Cardiac muscle cell (in vitro differentiated cells and primary cell): ENCODE measurements around the gene ERRFI1. TPM values are rescaled to one million over a fixed set of nuclear protein-coding genes. Genes with fewer than 3 reads are reported as not detected.

ENCODE experiments used
- DNase-seq, 2 donors: peaks; one replicate each; pipeline versions ENCODE4 v3.0.0 to v3.0.0-alpha.2; 2010 to 2017; ENCODE audit warnings: low read depth in 1 of 2, low spot score in 1 of 2
- H3K27ac ChIP-seq: fragments of 200-600 bp; sonication (generic); 2 replicates; pipeline ENCODE4 v1.5.1; 2016
- H3K27me3 ChIP-seq: fragments of 200-600 bp; sonication (generic); 2 replicates; pipeline ENCODE4 v1.6.0; 2016; ENCODE audit warnings: control low read depth
- H3K36me3 ChIP-seq: fragments of 200-600 bp; sonication (generic); 2 replicates; pipeline ENCODE4 v1.5.1; 2016; ENCODE audit warnings: control low read depth
- H3K4me1 ChIP-seq: fragments of 200-600 bp; sonication (generic); 2 replicates; pipeline ENCODE4 v1.8.1; 2017; ENCODE audit warnings: low read depth, mild to moderate bottlenecking, mixed run types
- H3K4me3 ChIP-seq: fragments of 200-600 bp; sonication (generic); 2 replicates; pipeline ENCODE4 v1.5.1; 2016; ENCODE audit warnings: mild to moderate bottlenecking
- H3K9me3 ChIP-seq: fragments of 200-600 bp; sonication (generic); 2 replicates; pipeline ENCODE4 v1.5.1; 2017; ENCODE audit warnings: low read depth, mild to moderate bottlenecking, control low read depth
- polyA plus RNA-seq: library from polyadenylated mRNA; unstranded; fragments of >200 nt; fragmentation: Nextera tagmentation; extraction: Ambion mirVana; gene quantifications from 2 replicates; pipeline ENCODE4 v1.2.1, GENCODE V29; 2016
- total RNA-seq: library from RNA; depleted of rRNA; stranded (reverse); fragments of >200 nt; gene quantifications from 2 replicates; pipeline ENCODE4 v1.2.3, GENCODE V29; 2016
- TF ChIP-seq, protein P1 (sequence below): IDR thresholded peaks from 2 replicates; pipeline ENCODE4 v1.5.1; 2012; ENCODE audit warnings: low read depth, mild to moderate bottlenecking, low read length

Gene ERRFI1
- total and polyA plus RNA-seq, 2 experiments from 2014 or later, result 8.3 to 9.7 TPM

DNA sequence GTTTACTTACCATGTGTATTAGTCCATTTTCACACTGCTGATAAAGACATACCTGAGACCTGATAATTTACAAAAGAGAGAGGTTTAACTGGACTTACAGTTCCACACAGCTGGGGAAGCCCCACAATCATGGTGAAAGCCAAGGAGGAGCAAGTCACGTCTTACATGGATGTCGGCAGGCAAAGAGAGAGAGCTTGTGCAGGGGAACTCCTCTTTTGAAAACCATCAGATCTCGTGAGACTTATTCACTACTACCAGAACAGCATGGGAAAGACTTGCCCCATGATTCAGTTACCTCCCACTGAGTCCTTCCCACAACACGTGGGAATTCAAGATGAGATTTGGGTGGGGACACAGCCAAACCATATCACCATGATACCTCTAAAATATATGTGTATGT is 39.3 kb upstream of the ERRFI1 start:
- Histone ChIP-seq H3K27me3 (no peaks in the 10 kb centered on the region), H3K9me3 (no peaks in the 10 kb centered on the region), H3K36me3 (no peaks in the 10 kb centered on the region), H3K27ac (no peak overlapping the region), H3K4me3 (no peak overlapping the region), H3K4me1 (no peaks in the 10 kb centered on the region)
- no peak for DNase-seq
- TF ChIP-seq, protein P1, sequence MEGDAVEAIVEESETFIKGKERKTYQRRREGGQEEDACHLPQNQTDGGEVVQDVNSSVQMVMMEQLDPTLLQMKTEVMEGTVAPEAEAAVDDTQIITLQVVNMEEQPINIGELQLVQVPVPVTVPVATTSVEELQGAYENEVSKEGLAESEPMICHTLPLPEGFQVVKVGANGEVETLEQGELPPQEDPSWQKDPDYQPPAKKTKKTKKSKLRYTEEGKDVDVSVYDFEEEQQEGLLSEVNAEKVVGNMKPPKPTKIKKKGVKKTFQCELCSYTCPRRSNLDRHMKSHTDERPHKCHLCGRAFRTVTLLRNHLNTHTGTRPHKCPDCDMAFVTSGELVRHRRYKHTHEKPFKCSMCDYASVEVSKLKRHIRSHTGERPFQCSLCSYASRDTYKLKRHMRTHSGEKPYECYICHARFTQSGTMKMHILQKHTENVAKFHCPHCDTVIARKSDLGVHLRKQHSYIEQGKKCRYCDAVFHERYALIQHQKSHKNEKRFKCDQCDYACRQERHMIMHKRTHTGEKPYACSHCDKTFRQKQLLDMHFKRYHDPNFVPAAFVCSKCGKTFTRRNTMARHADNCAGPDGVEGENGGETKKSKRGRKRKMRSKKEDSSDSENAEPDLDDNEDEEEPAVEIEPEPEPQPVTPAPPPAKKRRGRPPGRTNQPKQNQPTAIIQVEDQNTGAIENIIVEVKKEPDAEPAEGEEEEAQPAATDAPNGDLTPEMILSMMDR, result no peak

DNA sequence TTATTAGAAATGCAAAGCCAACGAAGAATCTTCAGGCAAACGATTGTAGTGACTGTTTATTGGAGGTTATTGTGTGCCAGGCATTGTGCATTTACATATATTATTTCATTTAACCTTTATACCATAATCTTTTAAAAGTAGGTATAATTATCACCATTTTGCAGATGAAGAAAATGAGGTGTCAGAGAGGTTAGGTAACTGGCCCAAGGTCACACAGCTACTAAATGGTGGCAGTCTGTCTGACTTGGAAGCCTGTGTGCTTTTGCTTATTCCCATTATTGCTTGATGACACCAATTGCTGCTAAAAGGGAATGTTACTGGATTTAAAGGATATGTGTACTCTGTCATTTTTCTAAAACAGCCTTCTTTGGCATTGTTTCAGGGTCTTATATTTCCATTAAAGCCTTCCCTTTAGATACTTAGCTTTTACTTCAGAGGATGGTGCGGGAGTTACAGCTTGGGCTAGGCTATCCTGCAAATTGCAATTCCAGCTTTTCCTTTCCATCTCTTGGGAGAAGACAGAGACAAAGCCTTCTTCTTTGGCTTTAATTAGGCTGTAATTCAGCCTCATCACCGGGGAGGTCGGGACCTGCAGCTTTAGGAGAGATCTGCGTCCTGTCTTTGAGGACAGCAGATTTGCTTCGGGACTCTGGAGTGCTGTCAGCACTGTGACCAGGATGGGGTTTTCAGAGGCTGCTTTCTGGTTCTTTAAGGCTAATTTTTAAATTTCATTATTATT is 37.4 kb upstream of the ERRFI1 start:
- no peak overlapping the region for H3K4me3 ChIP-seq
- H3K27ac ChIP-seq, result no peak overlapping the region
- TF ChIP-seq, protein P1, result no peak
- H3K4me1 ChIP-seq, result no peaks in the 10 kb centered on the region
- DNase-seq, result no peak
- H3K27me3 ChIP-seq, result no peaks in the 10 kb centered on the region
- H3K36me3 ChIP-seq, result no peaks in the 10 kb centered on the region
- no peaks in the 10 kb centered on the region for H3K9me3 ChIP-seq

DNA sequence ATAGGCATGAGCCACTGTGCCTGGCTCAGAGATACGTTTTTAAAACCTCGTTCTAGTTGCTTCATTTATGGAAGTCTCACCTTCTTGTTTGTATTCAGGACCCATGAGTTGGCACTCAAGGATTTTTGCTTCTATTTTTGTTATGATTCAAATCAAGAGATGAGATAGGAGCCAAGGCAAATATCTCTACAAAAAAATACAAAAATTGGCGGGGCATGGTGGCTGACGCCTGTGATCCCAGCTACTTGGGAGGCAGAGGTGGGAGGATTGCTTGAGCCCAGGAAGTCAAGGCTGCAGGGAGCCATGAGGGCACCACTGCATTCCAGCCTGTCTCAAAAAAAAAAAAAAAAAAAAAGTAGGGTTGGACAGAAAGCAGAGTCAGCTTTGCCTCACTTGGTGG is 36.8 kb upstream of the ERRFI1 start:
- Histone ChIP-seq H3K36me3 (no peaks in the 10 kb centered on the region), H3K4me1 (no peaks in the 10 kb centered on the region), H3K9me3 (no peaks in the 10 kb centered on the region), H3K4me3 (no peak overlapping the region), H3K27ac (no peak overlapping the region), H3K27me3 (no peaks in the 10 kb centered on the region)
- DNase-seq, result no peak
- TF ChIP-seq, protein P1, result no peak

DNA sequence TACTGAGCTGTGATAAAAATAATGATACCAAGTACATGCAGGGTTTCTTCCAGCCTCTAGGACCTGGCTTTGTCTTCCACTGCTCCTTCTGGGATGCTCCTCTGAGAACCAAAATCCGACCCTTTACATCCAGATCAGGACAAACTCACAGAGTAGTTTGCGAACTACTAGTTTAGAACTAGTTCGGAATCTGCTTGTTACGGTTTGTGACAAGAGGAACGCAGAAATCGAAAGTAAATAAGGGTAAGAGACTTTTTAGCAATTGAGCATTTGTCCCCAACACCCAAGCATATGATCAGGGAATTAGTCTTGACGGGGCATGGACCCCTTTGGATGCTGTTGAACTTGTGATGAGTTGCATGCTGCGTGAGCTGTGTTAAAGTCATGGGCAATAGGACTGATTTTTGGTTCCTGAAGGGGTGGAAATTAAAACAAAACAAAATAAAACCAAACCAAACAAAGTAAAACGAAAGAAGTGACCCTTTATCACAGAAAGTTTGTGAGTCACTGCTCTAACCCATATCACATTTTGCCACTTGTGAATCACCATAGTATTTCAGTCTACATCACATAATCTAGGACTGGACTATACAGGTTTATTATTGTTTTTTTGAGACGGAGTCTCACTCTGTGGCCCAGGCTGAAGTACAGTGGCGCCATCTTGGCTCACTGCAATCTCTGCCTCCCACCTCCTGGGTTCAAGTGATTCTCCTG is 35.7 kb upstream of the ERRFI1 start:
- H3K27me3 ChIP-seq, result no peaks in the 10 kb centered on the region
- no peaks in the 10 kb centered on the region for H3K4me1 ChIP-seq
- no peaks in the 10 kb centered on the region for H3K36me3 ChIP-seq
- TF ChIP-seq, protein P1, result no peak
- no peak overlapping the region for H3K4me3 ChIP-seq
- DNase-seq, result peak in 1 of 2 donors; percentile 54
- no peak overlapping the region for H3K27ac ChIP-seq
- H3K9me3 ChIP-seq, result no peaks in the 10 kb centered on the region

DNA sequence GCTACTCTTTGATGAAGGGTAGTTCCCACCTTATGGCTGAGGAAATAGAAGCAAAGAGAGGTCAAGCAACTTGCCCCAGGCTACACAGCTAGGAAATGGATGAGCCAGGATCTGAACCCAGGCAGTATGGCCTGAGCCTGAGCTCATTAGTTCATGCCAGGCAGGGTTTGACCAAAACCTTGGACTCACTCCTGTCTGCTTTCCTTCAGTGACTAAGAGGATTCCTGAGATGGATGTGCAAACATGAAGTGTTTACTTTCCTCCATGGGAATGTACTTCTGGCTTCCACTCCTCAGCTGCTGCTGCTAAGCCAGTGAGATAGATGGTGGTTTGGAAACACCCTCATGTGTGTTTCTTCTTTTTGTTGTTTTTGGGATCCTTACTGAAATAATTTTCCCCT is 35.1 kb upstream of the ERRFI1 start:
- no peaks in the 10 kb centered on the region for H3K4me1 ChIP-seq
- H3K36me3 ChIP-seq, result no peaks in the 10 kb centered on the region
- H3K4me3 ChIP-seq, result no peak overlapping the region
- peak in 1 of 2 donors; percentile 93 for DNase-seq
- no peak overlapping the region for H3K27ac ChIP-seq
- TF ChIP-seq, protein P1, result no peak
- H3K27me3 ChIP-seq, result no peaks in the 10 kb centered on the region
- no peaks in the 10 kb centered on the region for H3K9me3 ChIP-seq
